ENCODE results near the gene VRK3.

VRK3 gene

DNA sequence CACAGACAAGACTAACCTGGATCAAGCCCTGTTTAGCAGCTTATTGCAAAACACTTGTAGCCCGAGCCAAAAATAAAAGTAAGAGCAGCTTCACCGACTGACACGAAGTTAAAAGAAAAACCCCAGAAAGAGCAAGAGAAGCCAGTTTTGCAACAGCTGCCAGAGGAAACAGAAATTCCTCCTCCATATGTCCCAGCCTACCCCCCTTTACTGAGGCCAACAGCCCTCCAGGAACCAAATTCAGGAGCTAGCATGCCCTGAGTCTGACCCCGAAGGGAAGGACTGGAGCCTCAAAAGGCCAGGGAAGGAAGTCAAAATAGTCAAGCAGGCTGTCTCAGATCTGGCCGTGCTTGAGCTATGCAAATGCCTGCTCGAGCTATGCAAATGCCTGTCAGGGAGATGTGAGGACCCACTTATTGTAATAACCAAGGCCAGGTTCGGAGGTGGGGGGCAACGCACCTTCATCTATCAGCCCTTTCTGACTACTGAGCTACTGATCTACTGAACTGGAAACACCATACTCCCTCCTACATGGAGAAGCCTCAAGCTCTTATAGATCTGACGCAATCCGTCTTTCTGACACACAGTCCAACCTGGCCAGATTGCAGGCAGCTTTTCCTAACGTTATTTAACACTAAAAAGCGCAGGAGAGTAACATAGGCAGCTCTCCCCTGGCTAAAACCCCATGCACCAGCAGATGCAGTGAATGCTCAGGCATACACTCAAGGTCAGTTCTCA is 70.9 kb downstream of the VRK3 start:
- DNase-seq: peak; percentile 51 to 81 (median 69)

DNA sequence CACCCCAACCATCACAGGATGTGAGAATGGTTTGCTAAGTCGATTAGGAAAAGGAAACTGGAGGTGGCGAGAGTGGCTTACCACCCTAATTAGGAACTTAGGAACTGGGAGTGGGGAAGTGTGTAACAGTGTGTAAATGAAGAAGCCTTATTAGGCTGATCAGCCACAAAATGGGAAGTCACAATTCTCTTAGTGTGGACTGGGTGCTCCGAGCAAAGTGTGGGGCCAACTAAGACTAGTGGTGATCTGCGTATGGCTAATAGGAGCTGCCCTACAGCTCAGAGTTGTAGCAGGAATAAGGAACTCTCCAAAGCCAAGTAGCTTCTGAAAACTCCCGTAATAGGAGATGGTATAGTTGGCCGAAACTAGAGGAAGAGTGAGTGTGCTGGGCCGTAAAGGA is 71.8 kb downstream of the VRK3 start:
- DNase-seq: peak; percentile 43 to 70 (median 64)

DNA sequence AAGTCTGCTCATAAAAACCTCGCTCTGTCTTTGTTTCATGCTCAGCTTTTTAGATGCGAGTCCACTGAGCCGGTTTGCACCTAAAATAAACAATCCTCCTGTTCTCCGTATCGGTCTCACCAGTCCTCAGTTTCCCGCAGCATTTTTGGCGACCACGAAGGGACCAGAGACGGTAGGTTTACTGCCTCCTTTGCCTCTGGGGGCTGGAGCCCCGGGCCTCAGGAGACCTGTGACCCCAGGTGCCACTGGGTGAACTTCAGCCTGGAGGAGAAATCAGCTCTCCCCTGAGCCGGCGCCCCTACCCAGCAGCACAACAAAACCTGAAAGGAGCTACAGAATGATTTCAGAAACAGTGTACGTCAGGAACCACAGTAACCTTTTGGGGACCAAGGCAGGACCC is 72.3 kb downstream of the VRK3 start:
- DNase-seq: no peak

DNA sequence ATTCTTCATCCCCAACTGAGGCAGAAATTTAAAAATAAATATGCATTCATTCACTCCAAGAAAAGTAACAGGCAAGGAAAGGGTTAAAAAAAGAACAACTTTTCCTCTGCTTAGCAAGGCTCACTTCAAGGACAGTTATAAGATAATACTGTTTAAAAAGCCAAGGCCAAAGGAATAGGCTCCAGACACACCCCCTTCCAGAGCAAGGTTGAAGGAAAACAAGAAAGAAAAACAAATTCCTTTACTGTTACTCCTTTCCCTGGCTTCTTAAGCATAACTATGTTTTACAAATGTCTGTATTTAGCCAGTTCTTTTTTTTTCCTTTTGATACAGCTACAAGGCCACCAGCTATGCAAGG is 72.7 kb downstream of the VRK3 start:
- no peak for DNase-seq

DNA sequence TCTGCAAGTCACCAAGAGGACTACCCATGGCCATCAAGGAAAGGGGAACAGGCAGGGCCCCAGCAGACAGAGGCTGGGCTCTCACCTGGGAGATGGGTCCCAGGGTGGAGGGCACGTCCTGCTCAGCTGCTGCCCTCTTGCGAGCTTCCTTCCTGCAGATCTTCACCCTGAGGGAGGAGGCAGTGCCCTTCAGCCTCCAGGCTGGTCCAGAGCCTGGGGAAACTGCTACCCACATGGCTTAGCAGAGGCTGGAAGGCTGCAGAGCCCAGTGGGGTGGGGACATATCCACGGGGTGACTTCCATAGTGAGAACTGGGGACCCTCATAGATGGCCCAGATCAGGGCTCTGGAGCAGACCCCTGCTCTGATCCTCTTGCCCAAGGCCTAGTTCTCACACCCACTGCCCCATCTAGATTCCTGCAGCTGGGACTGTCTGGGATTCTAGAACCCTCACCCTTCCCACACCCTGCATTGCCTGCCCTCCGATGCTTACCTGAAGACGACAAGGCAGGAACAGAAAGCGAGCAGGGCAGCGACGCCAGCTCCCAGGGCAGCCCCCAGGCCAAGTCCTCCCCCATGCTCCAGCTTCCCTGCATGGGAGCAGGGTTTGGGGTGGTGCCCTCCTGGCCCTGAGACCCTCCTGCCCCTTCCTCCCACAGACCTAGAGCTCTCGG is 73.2 kb downstream of the VRK3 start:
- no peak for DNase-seq

DNA sequence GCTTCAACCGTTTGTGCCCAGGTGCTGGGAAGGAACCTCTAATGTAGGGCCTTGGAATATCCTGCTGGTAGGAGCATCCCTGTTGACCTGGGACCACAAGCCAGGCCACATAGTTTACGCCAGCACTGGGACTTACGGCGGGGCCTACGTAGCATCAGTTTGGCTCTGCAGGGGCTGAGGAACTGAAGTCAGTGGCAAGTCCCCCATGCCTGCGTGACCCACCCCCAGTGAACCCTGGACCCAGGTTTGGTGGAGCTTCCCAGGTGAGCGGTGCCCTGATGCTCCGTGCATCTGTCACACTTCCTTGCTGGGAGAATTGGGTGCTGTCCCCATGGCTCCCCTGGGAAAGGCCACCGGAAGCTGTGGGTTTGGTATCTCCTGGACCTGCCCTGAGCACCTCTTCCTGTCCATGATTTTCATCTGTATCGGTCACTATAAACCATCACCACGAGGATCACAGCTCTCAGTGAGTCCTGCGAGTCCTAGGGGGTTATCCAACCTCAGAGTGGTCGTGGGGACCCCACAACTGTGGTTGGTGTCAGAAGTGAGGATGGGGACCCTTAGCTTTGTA is 74.1 kb downstream of the VRK3 start:
- DNase-seq: no peak

DNA sequence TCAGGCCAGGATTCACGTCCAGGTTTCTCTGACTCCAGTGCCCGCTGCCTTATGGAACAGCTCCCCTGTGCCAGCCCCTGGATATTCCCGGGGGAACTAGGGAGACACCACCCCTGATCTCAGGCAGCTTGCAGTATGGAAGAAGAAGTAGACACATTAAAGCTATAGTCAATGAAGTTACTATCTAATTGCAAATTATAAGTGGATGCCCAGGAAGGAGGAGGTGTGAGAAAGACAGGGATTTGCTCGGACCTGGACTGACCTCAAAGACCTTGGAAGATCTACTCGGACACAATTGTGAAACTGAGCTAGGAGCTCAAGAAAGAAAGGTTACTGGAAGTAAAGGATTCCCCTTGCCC is 74.6 kb downstream of the VRK3 start:
- DNase-seq: no peak

DNA sequence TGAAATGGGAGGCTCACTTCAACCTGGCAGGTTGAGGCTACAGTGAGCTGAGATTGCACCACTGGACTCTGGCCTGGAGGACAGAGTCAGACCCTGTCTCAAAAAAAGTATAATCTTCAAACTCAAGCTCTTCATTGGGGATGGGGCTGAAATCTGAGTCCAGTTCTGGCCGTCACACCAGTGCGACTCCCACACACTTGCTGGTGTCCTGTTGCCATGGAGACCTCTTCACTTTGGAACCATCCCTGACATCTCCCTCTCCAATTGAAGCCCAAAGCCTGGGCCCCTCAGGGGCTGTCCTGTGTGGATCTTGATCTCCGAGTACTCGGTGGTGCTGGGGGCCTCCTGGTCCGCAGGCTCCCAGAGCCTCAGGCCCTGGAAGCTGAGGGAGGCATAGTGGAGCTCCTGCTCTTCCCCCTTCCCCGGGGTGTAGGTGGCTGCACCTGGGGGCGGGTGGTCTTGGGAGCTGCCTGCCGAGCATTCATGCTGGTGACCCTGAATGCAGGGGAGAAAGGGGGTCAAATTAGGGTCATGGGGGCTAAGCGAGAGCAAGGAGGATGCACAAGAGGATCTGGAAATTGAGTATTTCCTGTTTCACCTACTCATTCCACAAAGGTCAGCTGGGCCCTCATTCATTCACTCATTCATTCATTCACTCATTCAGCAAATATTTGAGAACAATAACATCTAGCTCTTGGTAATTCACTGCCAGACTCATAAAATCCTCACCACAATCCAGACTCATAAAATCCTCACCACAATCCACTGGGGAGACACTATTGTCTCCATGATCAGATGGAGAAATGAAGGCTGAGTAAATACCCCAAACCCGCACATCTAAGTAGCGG is 75.2 kb downstream of the VRK3 start:
- DNase-seq: no peak

DNA sequence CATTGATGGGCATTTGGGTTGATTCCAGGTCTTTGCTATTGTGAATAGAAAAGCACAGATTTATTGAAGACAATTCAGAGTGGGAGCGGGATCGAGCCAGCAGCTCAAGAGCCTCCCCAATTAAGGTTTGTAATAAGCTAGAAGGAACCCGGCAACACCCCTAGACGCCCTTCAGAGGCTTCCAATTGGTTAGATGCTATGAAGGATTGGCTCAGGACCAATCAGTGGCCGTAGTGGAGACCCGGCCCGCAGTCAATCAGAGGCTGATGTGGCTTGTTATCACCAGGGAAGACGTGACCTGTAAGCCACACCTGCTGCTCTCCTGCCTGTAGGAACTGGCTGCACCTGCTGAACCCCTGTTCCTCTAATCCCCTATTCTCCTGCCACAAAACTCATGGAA is 78.8 kb downstream of the VRK3 start:
- DNase-seq: no peak

DNA sequence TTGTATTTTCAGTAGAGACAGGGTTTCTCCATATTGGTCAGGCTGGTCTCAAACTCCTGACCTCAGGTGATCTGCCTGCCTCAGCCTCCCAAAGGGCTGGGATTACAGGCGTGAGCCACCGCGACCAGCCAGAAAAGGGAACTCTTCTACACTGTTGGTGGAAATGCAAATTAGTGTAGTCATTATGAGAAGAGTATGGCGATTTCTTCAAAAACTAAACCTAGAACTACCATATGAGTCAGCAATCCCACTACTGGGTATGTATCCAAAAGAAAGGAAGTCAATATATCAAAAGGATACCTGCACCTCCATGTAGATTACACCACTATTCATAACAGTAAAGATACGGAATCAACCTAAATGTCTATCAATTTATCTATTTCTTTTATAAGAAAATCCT is 80.6 kb downstream of the VRK3 start:
- DNase-seq: peak; percentile 22 to 75 (median 55)

DNA sequence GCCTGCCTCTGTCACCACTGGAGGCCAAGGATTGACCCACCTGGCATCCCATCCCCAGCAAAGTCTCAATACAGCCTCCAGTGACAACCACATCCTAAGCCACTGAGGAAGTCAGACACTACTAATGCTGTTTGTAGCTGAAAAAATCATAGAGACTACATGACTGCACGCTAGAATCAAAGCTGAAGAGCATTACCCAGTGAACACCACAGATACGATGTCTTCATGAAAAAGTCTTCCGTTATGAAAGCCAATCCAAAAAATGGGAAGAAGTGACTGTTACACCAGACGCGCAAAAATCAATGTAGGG is 84.7 kb downstream of the VRK3 start:
- no peak for DNase-seq

DNA sequence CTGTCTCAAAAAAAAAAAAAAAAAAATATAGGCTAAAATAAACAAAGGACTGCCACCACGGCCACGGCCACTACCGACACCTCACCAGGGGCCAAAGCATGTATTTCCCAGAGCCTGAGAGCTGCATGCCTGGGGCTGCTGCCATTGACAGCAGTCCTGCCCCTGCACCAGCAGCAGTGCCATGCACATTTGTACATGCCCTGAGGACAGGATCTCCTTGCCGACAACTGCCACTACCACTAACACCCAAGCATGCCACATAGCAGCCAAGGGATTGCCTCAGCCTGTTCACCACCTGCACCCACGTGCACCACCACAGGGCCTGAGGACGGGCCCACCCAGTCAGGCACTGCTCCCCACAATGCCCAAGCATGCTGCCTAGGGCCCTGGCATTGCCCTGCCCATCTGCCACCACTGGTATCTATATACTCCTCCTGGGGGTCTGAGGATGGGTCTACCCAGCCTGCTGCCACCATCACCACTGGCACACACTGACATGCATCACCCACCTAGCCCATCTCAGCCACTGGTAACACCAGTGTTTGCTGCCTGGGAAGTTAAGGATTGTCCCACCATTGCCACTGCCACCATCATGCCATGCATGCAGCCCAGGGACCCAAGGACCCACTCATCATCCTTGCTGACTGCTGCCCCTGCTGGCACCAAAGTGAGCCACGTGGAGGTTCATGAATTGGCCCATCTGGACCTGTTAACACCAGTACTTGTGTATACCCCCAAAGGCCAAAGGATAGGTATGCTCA is 85.3 kb downstream of the VRK3 start:
- peak in 1 of 4 experiments; percentile 25 for DNase-seq

DNA sequence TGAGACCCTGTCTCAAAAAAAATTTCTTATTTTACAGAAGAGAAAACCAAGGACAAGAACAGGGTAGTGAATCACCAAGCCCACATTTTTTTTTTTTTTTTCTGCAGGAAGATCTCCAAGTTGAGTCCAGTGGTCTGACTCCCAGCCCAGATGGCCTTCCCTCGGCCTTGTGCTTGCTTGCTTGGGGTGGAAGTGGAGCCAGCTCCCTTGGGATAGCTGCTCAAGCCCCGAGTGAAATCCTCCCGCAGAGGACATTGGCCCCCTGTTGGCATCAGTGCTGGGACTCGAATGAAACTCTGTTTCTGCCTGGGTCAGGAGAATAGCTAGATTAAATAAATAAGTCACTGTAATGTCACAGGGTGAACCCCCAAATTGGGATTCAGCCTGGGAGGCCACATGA is 86.5 kb downstream of the VRK3 start:
- no peak for DNase-seq

DNA sequence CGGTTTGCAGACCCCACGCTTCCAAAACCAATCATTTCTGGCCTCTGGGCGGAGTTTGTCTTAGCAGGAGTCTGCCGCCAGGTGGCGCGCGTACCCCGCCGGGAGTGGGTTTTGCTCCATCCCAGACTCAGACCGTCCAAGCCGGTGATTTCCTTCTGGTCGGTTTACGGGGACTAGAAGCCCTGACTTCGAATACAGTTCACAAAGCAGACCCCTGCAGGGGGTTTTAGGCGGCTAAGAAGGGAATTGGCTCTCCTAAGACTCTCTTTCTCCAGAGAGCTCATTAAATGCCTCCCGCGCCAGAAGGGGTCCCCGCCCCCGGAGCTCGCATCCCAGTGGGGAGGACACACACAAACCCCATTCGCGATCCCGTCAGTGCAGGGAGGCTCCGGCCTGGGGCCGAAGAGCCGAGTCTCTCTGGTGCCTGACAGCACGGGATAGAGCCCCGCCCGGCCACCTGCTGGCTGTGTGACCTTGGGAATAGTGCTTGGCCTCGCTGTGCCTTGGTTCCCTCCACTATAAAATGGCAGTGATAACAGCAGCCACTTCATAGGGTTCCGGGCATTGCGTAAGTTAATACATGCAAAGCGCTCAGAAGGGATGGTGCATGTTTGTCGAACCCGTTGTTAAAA is 87.3 kb downstream of the VRK3 start:
- peak; percentile 80 to 91 (median 90) for DNase-seq

DNA sequence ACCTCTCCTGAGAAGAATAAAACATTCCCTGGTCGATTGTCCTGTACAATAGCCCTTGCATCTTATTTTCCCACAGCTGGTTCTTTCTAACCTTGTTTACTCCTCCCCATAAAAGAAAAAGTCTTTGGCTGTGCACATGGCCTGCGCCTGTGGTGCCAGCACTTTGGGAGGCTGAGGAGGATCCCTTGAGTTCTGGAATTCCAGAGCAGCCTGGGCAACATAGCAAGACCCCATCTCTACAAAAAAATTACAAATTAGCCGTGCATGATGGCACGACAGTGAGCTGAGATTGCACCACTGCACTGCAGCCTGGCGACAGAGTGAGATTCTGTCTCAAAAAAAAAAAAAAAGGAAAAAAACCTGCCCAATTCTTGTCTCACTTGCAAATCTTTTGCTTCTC is 88.6 kb downstream of the VRK3 start:
- no peak for DNase-seq

DNA sequence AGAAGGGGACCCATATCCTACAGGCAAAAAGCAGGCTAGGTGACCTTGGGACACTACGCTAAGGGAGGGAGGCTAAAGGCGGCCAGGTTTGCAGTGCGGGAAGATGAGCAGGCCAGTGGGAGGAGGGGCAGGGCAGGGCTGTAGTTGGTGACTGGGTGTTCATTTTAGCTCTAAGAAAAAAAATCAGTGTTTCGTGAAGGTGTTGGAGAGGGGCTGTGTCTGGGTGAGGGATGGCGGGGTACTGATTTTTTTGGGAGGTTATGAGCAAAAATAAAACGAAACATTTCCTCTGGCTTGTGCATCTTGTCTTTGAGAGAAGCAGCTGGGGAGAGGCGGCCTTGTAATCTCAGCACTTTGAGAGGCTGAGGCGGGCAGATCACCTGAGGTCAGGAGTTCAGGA is 91.5 kb downstream of the VRK3 start:
- DNase-seq: peak in 1 of 4 experiments; percentile 5

DNA sequence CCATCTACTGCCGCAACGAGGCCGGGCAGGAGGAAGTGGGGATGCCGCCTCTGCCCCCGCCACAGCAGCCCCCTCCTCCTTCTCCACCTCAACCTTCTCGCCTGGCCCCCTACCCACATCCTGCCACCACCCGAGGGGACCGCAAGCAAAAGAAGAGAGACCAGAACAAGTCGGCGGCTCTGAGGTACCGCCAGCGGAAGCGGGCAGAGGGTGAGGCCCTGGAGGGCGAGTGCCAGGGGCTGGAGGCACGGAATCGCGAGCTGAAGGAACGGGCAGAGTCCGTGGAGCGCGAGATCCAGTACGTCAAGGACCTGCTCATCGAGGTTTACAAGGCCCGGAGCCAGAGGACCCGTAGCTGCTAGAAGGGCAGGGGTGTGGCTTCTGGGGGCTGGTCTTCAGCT is 92.4 kb downstream of the VRK3 start:
- peak in 1 of 4 experiments; percentile 2 for DNase-seq

DNA sequence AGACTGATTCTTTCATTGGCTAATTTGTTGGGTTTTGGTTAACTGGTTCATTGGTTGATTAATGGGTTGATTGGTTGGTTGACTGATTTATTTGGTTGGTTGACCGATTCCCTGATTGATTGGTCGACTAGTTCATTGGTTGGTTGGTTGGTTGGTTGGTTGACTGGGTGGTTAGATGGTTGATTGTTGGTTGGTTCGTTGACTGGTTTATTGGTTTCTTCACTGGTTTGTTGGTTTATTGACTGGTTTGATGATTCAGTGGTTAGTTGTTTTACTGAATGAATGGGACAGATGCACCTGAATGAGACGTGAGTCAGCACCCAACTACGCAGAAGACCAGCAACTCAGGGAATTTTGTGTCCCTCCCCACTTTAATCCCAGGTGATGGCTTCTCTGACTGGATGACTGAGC is 93.1 kb downstream of the VRK3 start:
- DNase-seq: no peak

DNA sequence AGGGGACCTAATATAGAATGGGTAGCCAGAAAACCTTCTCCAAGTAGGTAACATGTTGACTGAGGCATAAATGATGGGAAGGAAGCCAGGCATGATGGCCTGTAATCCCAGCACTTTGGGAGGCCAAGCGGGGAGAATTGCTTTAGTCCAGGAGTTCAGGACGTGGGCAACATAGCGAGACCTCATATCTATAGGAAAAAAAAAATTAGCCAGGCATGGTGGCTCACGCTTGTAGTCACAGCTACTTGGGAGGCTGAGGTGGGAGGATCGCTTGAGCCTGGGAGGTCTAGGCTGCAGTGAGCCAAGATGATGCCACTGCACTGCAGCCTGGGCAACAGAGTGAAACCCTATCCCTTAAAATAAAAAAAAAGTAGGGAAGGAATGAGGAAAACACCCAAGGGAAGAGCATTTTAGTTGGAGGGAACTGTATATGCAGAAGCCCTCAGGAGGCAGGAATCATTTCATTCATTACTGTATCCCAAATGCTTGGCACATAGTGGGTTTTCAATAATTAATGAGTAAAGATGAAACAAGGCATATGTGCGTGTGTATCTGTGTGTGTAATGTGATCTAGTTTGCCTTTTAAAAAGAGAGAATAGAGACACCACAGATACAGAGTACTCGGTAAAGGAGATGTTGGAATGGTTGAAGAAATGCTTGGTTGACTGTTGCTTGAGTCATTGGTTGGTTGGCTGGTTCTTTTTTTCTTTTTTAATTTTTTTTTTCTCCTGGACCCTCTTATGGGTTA is 93.7 kb downstream of the VRK3 start:
- DNase-seq: no peak

DNA sequence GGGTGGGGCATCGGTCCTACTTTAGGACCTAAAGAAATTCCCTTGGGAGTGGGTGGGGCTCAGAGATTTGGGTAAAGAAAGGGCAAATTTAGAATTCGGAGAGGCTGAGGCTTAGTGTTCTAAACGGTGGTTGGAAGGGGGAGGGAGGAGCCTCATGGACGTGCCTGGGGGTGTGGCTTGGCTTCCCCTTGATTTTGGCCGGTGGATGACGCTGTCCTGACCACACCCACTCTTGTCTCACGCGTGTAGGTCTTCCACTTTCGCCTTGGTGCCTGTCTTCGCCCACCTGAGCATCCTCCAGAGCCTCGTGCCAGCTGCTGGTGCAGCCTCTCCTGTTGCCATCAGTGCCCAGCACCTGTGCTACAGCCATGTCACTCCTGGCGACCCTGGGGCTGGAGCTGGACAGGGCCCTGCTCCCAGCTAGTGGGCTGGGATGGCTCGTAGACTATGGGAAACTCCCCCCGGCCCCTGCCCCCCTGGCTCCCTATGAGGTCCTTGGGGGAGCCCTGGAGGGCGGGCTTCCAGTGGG is 94.6 kb downstream of the VRK3 start:
- peak in 2 of 4 experiments; percentile 21 to 30 for DNase-seq
